Gastrocnemius medialis (tissue), 4 donors: ENCODE results near the gene RPL29. TPM values are rescaled to one million over a fixed set of nuclear protein-coding genes. Genes with fewer than 3 reads are reported as not detected.

Source experiments
- ATAC-seq, 2 donors: fragments of 150-250 bp; one replicate each; pipeline ENCODE4 v1.9.1; 2016
- DNase-seq, 2 donors: peaks; one replicate each; pipeline ENCODE4 v3.0.0-alpha.2; 2019
- H3K27ac ChIP-seq, 4 donors: fragments of 200-600 bp; sonication (generic); 1 replicate in 1 of 4; 2 replicates in 3 of 4; pipeline ENCODE4 v1.5.1; 2016 to 2018; ENCODE audit warnings: mild to moderate bottlenecking in 2 of 4, moderate library complexity in 1 of 4
- H3K27me3 ChIP-seq, 3 donors: fragments of 200-600 bp; sonication (generic) in 2 of 3; 1 replicate in 1 of 3; 2 replicates in 2 of 3; pipeline versions ENCODE4 v1.5.1 to v1.6.0; 2016 to 2019; ENCODE audit warnings: mild to moderate bottlenecking in 1 of 3, moderate library complexity in 1 of 3
- H3K36me3 ChIP-seq, 2 donors: fragments of 200-600 bp; sonication (generic) in 1 of 2; one replicate each; pipeline ENCODE4 v1.5.1; 2017 to 2018
- H3K4me1 ChIP-seq, 2 donors: fragments of 200-600 bp; sonication (generic) in 1 of 2; one replicate each; pipeline ENCODE4 v1.5.1; 2016 to 2017; ENCODE audit warnings: mild to moderate bottlenecking in 2 of 2
- H3K4me3 ChIP-seq, 4 donors: fragments of 200-600 bp; sonication (generic) in 3 of 4; 1 replicate in 1 of 4; 2 replicates in 3 of 4; pipeline ENCODE4 v1.5.1; 2016 to 2019; ENCODE audit warnings: mild to moderate bottlenecking in 2 of 4
- H3K9me3 ChIP-seq, 3 donors: fragments of 200-600 bp; sonication (generic) in 2 of 3; 1 replicate in 1 of 3; 2 replicates in 2 of 3; pipeline ENCODE4 v1.5.1; 2016 to 2019
- CTCF ChIP-seq, 5 experiments: fragments of 450-650 bp in 3 of 5; fragments of 200-600 bp in 2 of 5; sonication (generic) in 2 of 5; IDR thresholded peaks in 4 of 5; conservative IDR thresholded peaks in 1 of 5; 1 replicate in 4 of 5; 2 replicates in 1 of 5; pipeline ENCODE4 v1.5.1; 2016 to 2019; ENCODE audit warnings: antibody characterized with exemption in 5 of 5, mild to moderate bottlenecking in 3 of 5, moderate library complexity in 3 of 5
- POLR2A ChIP-seq, 2 donors: fragments of 450-650 bp; IDR thresholded peaks; one replicate each; pipeline ENCODE4 v1.6.1; 2017; ENCODE audit warnings: antibody characterized with exemption in 2 of 2, mild to moderate bottlenecking in 2 of 2, moderate library complexity in 2 of 2
- in situ Hi-C, 4 donors: fragments of 200-750 bp; cut with MboI; loops; one replicate each; pipeline versions ENCODE4 v1.15.0 to v1.8.0; 2017; ENCODE audit warnings: low sequenced_read_pairs in 4 of 4
- intact Hi-C: fragments of 100-400 bp; cut with DNase I; formaldehyde crosslinking; loops from one replicate; pipeline ENCODE4 v1.15.1; 2023; ENCODE audit warnings: low total_unique reads
- total RNA-seq, 4 donors: library from RNA; depleted of rRNA; stranded (reverse); fragments of >200 nt; gene quantifications; one replicate each; pipeline versions ENCODE4 v1.1.0 to v1.2.3, GENCODE V29; 2016

RPL29 gene
- total RNA-seq, 4 donors from 2014 or later, result 1,885 to 2,483 (median 2,154) TPM

DNA sequence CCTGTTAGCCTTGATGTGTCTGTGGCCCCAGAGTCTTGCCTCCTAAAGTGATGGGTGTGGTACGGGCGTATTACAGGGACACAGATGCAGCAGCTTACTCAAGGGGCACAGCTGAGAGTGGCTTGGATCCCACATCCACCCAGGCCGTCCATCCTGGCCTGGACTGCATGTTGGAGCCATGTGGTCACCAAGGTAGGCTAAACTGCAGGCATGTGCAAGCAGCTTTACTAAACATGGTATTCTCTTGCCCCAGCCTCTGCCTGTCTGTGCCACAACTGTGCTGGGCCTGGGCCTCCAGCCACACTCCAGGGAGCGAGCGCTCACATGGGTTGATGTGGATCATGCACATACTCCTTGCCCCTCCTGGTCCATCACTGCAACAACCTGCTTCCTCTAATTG lies 46.6 kb downstream of the RPL29 start:
- TF ChIP-seq POLR2A (IDR thresholded peaks at IDR 0.05), result no peak
- no peak for TF ChIP-seq CTCF (IDR thresholded peaks at IDR 0.05 in 4 of 5, conservative IDR thresholded peaks at IDR 0.05 in 1 of 5)
- intact Hi-C loops, result no loop called here
- no peak for DNase-seq

GRCh38 chr3:51948016-51948580 lies 47.6 kb downstream of the RPL29 start:
- in situ Hi-C loops (loop anchor here in 2 of 4 donors (10.0 kb wide), 1 partner anchor 47 kb away; the partner anchor contains the start of gene RPL29 (in 2 of the 2)), intact Hi-C loops (no loop called here)
- DNase-seq (no peak), ATAC-seq (no peak)
- H3K4me1 ChIP-seq, result peaks cover 2 to 3% of the 10 kb centered on the region in 2 donors
- H3K27me3 ChIP-seq, result no peaks in the 10 kb centered on the region
- TF ChIP-seq CTCF (IDR thresholded peaks at IDR 0.05 in 4 of 5, conservative IDR thresholded peaks at IDR 0.05 in 1 of 5) (no peak), POLR2A (IDR thresholded peaks at IDR 0.05) (no peak)
- H3K36me3 ChIP-seq, result peaks cover 0 to 21% of the 10 kb centered on the region in 2 donors
- H3K4me3 ChIP-seq, result no peak overlapping the region
- H3K27ac ChIP-seq, result no peak overlapping the region
- H3K9me3 ChIP-seq, result no peaks in the 10 kb centered on the region

More for the DNA sequence above, 46.6 kb downstream of the RPL29 start:
- in situ Hi-C loops, result loop anchor here in 2 of 4 donors (10.0 kb wide), 1 partner anchor 46 kb away; the partner anchor contains the start of gene RPL29 (in 2 of the 2)
- Histone ChIP-seq H3K27me3 (no peaks in the 10 kb centered on the region), H3K9me3 (no peaks in the 10 kb centered on the region), H3K27ac (no peak overlapping the region), H3K4me3 (no peak overlapping the region), H3K36me3 (peaks cover 0 to 21% of the 10 kb centered on the region in 2 donors), H3K4me1 (no peaks in the 10 kb centered on the region)
- ATAC-seq, result no peak

- Histone ChIP-seq H3K4me3 (no peak overlapping the region), H3K36me3 (peaks cover 0 to 21% of the 10 kb centered on the region in 2 donors), H3K4me1 (peaks cover 10% of the 10 kb centered on the region in 2 donors), H3K9me3 (no peaks in the 10 kb centered on the region), H3K27me3 (no peaks in the 10 kb centered on the region), H3K27ac (no peak overlapping the region)
- TF ChIP-seq CTCF (IDR thresholded peaks at IDR 0.05 in 4 of 5, conservative IDR thresholded peaks at IDR 0.05 in 1 of 5) (no peak), POLR2A (IDR thresholded peaks at IDR 0.05) (no peak)
- intact Hi-C loops (no loop called here), in situ Hi-C loops (loop anchor here in 2 of 4 donors (10.0 kb wide), 1 partner anchor 47 kb away; the partner anchor contains the start of gene RPL29 (in 2 of the 2))
- no peak for ATAC-seq
- DNase-seq, result no peak
Observed at GRCh38 chr3:51947215-51947900, 48.3 kb downstream of the RPL29 start.

GRCh38 chr3:51946796-51947195 lies 48.9 kb downstream of the RPL29 start:
- no peak for DNase-seq
- no peak for TF ChIP-seq CTCF (IDR thresholded peaks at IDR 0.05 in 4 of 5, conservative IDR thresholded peaks at IDR 0.05 in 1 of 5)
- TF ChIP-seq POLR2A (IDR thresholded peaks at IDR 0.05), result no peak
- Histone ChIP-seq H3K9me3 (no peaks in the 10 kb centered on the region), H3K36me3 (peaks cover 0 to 21% of the 10 kb centered on the region in 2 donors), H3K27ac (no peak overlapping the region), H3K4me1 (peaks cover 10 to 12% of the 10 kb centered on the region in 2 donors), H3K27me3 (no peaks in the 10 kb centered on the region), H3K4me3 (no peak overlapping the region)
- ATAC-seq, result no peak
- in situ Hi-C loops, result loop anchor here in 2 of 4 donors (10.0 kb wide), 1 partner anchor 48 kb away; the partner anchor contains the start of gene RPL29 (in 2 of the 2)
- intact Hi-C loops, result no loop called here
